Measurements from ENCODE around the gene GNG8. TPM values are rescaled to one million over a fixed set of nuclear protein-coding genes. Genes with fewer than 3 reads are reported as not detected.

GNG8 gene
- total and polyA plus RNA-seq, 10 of the 15 experiments (the other 5 are each of a cell fraction or from before 2014, with no cell fraction given) = 1.2 to 6.6 (median 2.7) TPM; not detected in 6

- no peak for ATAC-seq
- TF ChIP-seq RB1 (IDR thresholded peaks at IDR 0.05; ENCODE audit: borderline replicate concordance) (no peak), NRF1 (conservative IDR thresholded peaks at IDR 0.05; ENCODE audit: low read depth, low read length) (no peak), EED (IDR thresholded peaks at IDR 0.05; ENCODE audit: low read depth) (no peak), KLF5 (IDR thresholded peaks at IDR 0.05; ENCODE audit: partially characterized antibody) (no peak), RAD51 (IDR thresholded peaks at IDR 0.05) (no peak), ZSCAN29 (IDR thresholded peaks at IDR 0.05) (no peak)
- TF ChIP-seq, protein P1, sequence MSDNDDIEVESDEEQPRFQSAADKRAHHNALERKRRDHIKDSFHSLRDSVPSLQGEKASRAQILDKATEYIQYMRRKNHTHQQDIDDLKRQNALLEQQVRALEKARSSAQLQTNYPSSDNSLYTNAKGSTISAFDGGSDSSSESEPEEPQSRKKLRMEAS (IDR thresholded peaks at IDR 0.05; ENCODE audit: low read depth, low read length) = no peak
- 69% methylated on average over 2 of the region's 3 CpGs for WGBS (ENCODE audit: insufficient coverage, insufficient replicate concordance, low lambda C conversion rate, missing lambda C conversion rate)
- CTCF ChIA-PET = interaction anchor here (2.1 kb wide), 1 partner anchor 23 kb away, joined by 5 read pairs; no protein-coding TSS in a partner anchor
- H3K9ac ChIP-seq (ENCODE audit: control insufficient read depth, insufficient read depth, low read length) = no peak overlapping the region
- H2AFZ ChIP-seq (ENCODE audit: control insufficient read depth, low read depth, low read length) = no peak overlapping the region
- POLR2A ChIA-PET = interaction anchor here (1.0 kb wide), 1 partner anchor 10 kb away, joined by 3 read pairs; no protein-coding TSS in a partner anchor
- RAD21 ChIA-PET (ENCODE audit: unreplicated experiment) = interaction anchor here (0.7 kb wide), 1 partner anchor 149 kb away, joined by 4 read pairs; no protein-coding TSS in a partner anchor
- no peak for FAIRE-seq
- no peak for DNase-seq (ENCODE audit: low read depth, low spot score)
- H3K9me3 ChIP-seq (replicated peaks; ENCODE audit: control insufficient read depth, insufficient read depth, low read length) = no peaks in the 10 kb centered on the region
- intact Hi-C loops (cut with micrococcal nuclease; ENCODE audit: unreplicated experiment) = no loop called here
- H3K4me1 ChIP-seq (ENCODE audit: control insufficient read depth, insufficient read depth, low read length) = no peaks in the 10 kb centered on the region
- SMC1A ChIA-PET (ENCODE audit: uncharacterized antibody, unreplicated experiment) = no interaction called here
- no peak overlapping the region for H3K4me3 ChIP-seq
- no peaks in the 10 kb centered on the region; the same call in 1 of the 2 replicates for H4K20me1 ChIP-seq (ENCODE audit: control insufficient read depth, insufficient read depth)
- in situ Hi-C loops (cut with MboI) = no loop called here
- BruUV-seq (replicated peaks) = no TSS peak
- no peaks in the 10 kb centered on the region for H3K27me3 ChIP-seq (replicated peaks in 1 of 2; ENCODE audit: control insufficient read depth in 2 of 2, insufficient read depth in 2 of 2, low read length in 1 of 2)
- H3K4me2 ChIP-seq (ENCODE audit: control insufficient read depth, insufficient read depth) = no peak overlapping the region
- no peaks in the 10 kb centered on the region for H3K79me2 ChIP-seq (ENCODE audit: control insufficient read depth, insufficient read depth, low read length)
- no peak overlapping the region for H3K27ac ChIP-seq (ENCODE audit: control insufficient read depth, insufficient read depth)
- peaks cover 14 to 28% of the 10 kb centered on the region in 2 experiments for H3K36me3 ChIP-seq (ENCODE audit: control insufficient read depth in 2 of 2, insufficient read depth in 2 of 2, low read length in 1 of 2)
Observed at GRCh38 chr19:46685189-46685588, 49.2 kb upstream of the GNG8 start.

- Histone ChIP-seq H4K20me1 (ENCODE audit: control insufficient read depth, insufficient read depth) (peaks cover 4% of the 10 kb centered on the region; the same call in 1 of the 2 replicates), H3K9me3 (replicated peaks; ENCODE audit: control insufficient read depth, insufficient read depth, low read length) (no peaks in the 10 kb centered on the region), H3K27ac (ENCODE audit: control insufficient read depth, insufficient read depth) (no peak overlapping the region), H3K79me2 (ENCODE audit: control insufficient read depth, insufficient read depth, low read length) (no peaks in the 10 kb centered on the region), H3K4me2 (ENCODE audit: control insufficient read depth, insufficient read depth) (no peak overlapping the region), H3K36me3 (ENCODE audit: control insufficient read depth in 2 of 2, insufficient read depth in 2 of 2, low read length in 1 of 2) (peaks cover 38 to 41% of the 10 kb centered on the region in 2 experiments), H3K9ac (ENCODE audit: control insufficient read depth, insufficient read depth, low read length) (no peak overlapping the region), H3K4me1 (ENCODE audit: control insufficient read depth, insufficient read depth, low read length) (no peaks in the 10 kb centered on the region), H3K4me3 (no peak overlapping the region), H2AFZ (ENCODE audit: control insufficient read depth, low read depth, low read length) (no peak overlapping the region), H3K27me3 (replicated peaks in 1 of 2; ENCODE audit: control insufficient read depth in 2 of 2, insufficient read depth in 2 of 2, low read length in 1 of 2) (no peaks in the 10 kb centered on the region)
- in situ Hi-C loops (cut with MboI) = no loop called here
- FAIRE-seq = no peak
- ChIA-PET RAD21 (ENCODE audit: unreplicated experiment) (no interaction called here), SMC1A (ENCODE audit: uncharacterized antibody, unreplicated experiment) (no interaction called here), CTCF (no interaction called here), POLR2A (no interaction called here)
- TF ChIP-seq SUZ12 (IDR thresholded peaks at IDR 0.05; ENCODE audit: unreplicated experiment) (no peak), MEF2B (IDR thresholded peaks at IDR 0.05; ENCODE audit: partially characterized antibody, poor library complexity, severe bottlenecking) (no peak), ZNF207 (IDR thresholded peaks at IDR 0.05; ENCODE audit: borderline replicate concordance) (no peak), ZNF622 (IDR thresholded peaks at IDR 0.05) (no peak), IRF4 (IDR thresholded peaks at IDR 0.05; ENCODE audit: low read depth, low read length) (no peak)
- WGBS (ENCODE audit: insufficient coverage, insufficient replicate concordance, low lambda C conversion rate, missing lambda C conversion rate) = 84% methylated on average over 25 of the region's 26 CpGs
- no peak for DNase-seq (ENCODE audit: low read depth, low spot score)
- no TSS peak for BruUV-seq (replicated peaks)
- intact Hi-C loops (cut with micrococcal nuclease; ENCODE audit: unreplicated experiment) = no loop called here
- ATAC-seq = peak; percentile 99
Observed at GRCh38 chr19:46678110-46678732, 42.2 kb upstream of the GNG8 start.
